Measurements from ENCODE around the gene SEC24C. TPM values are rescaled to one million over a fixed set of nuclear protein-coding genes. Genes with fewer than 3 reads are reported as not detected.

SEC24C gene
- total RNA-seq, 2 donors from 2014 or later, result 98.5 to 129 TPM

DNA sequence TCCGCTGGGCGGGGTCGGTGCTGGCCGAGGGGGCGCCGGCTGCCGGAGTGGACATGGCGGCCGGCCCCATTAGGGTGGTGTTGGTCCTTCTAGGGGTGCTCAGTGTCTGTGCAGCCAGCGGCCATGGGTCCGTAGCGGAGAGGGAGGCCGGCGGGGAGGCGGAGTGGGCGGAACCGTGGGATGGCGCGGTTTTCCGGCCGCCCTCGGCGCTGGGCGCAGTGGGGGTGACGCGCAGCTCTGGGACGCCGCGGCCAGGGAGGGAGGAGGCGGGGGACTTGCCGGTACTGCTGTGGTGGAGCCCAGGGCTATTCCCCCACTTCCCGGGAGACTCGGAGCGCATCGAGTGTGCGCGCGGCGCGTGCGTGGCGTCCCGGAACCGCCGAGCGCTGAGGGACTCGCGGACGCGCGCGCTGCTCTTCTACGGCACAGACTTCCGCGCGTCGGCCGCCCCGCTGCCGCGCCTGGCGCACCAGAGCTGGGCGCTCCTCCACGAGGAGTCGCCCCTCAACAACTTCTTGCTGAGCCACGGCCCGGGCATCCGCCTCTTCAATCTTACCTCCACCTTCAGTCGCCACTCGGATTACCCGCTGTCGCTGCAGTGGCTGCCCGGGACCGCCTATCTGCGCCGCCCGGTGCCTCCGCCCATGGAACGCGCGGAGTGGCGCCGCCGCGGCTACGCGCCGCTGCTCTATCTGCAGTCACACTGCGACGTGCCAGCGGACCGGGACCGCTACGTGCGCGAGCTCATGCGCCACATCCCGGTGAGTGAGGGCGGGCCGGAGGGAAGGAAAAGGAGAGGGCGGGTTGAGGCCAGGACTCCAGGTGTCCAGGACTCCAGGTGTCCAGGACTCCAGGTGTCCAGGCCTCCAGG, 28.3 kb downstream of the SEC24C start:
- H3K27me3 Mint-ChIP-seq, result no peaks in the 10 kb centered on the region
- no peaks in the 10 kb centered on the region for H3K9me3 Mint-ChIP-seq
- H3K4me1 Mint-ChIP-seq, result peaks cover 28% of the 10 kb centered on the region
- peak; percentile 82 for ATAC-seq (replicated peaks)
- peak overlapping the region; percentile 90 for H3K27ac Mint-ChIP-seq
- H3K36me3 Mint-ChIP-seq (ENCODE audit: low read depth), result peaks cover 100% of the 10 kb centered on the region
- peak overlapping the region; percentile 97 for H3K4me3 Mint-ChIP-seq

DNA sequence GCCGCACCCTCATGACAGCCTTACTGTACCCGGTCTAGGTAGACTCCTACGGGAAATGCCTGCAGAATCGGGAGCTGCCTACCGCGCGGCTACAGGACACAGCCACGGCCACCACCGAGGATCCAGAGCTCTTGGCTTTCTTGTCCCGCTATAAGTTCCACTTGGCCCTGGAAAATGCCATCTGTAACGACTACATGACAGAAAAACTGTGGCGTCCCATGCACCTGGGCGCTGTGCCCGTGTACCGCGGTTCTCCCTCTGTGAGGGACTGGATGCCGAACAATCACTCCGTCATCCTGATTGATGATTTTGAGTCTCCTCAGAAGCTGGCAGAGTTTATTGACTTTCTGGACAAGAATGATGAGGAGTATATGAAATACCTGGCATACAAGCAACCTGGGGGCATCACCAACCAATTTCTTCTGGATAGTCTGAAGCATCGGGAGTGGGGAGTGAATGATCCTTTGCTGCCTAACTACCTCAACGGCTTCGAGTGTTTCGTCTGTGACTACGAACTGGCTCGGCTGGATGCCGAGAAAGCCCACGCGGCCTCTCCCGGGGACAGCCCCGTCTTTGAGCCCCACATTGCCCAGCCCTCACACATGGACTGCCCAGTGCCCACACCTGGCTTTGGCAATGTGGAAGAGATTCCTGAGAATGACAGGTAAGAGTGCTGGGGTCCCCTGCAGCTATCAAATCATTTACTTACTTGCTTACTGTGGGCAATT, 29.1 kb downstream of the SEC24C start:
- Mint-ChIP-seq H3K4me1 (peaks cover 28% of the 10 kb centered on the region), H3K4me3 (peak overlapping the region; percentile 97), H3K27me3 (no peaks in the 10 kb centered on the region), H3K9me3 (no peaks in the 10 kb centered on the region), H3K27ac (peak overlapping the region; percentile 90), H3K36me3 (ENCODE audit: low read depth) (peaks cover 100% of the 10 kb centered on the region)
- peak; percentile 10 for ATAC-seq (replicated peaks)

DNA sequence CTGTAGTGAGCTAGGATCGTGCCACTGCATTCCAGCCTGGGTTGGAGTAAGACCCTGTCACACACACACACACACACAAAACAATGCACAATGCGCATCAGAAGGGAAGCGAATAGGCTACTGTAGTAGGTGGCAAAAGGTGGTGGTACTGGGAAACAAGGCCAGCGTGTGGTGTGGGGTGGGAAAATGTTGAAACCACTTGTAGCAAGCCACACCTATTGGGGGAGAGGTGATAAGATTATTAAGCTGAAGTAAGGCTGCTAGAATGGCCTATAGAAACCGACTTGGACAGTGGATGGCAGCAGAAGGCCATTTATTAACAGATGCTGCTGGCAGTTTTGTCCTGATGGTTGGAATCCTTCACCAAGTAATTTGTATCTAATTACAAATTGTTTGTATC, 30.5 kb downstream of the SEC24C start:
- Mint-ChIP-seq H3K4me1 (peaks cover 23% of the 10 kb centered on the region), H3K27me3 (no peaks in the 10 kb centered on the region), H3K9me3 (no peaks in the 10 kb centered on the region), H3K4me3 (peak overlapping the region; percentile 97), H3K36me3 (ENCODE audit: low read depth) (peaks cover 100% of the 10 kb centered on the region), H3K27ac (peak overlapping the region; percentile 90)
- ATAC-seq (replicated peaks), result no peak

DNA sequence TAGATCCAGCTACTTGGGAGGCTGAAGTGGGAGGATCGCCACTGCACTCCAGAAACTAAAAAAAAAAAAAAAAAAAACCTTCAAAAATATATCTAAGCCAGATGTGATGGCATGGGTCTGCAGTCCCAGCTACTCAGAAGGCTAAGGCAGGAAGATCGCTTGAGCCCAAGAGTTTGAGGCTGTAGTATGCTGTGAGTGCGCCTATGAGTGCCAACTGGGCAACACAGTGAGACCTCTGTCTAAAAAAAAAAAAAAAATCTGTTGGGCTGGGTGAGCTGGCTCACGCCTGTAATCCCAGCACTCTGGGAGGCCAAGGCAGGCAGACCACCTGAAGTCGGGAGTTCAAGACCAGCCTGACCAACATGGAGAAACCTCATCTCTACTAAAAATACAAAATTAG, 34.8 kb downstream of the SEC24C start:
- peaks cover 94% of the 10 kb centered on the region for H3K36me3 Mint-ChIP-seq (ENCODE audit: low read depth)
- peaks cover 24% of the 10 kb centered on the region for H3K4me1 Mint-ChIP-seq
- no peak overlapping the region for H3K27ac Mint-ChIP-seq
- ATAC-seq (replicated peaks), result no peak
- no peaks in the 10 kb centered on the region for H3K9me3 Mint-ChIP-seq
- no peaks in the 10 kb centered on the region for H3K27me3 Mint-ChIP-seq
- no peak overlapping the region for H3K4me3 Mint-ChIP-seq

DNA sequence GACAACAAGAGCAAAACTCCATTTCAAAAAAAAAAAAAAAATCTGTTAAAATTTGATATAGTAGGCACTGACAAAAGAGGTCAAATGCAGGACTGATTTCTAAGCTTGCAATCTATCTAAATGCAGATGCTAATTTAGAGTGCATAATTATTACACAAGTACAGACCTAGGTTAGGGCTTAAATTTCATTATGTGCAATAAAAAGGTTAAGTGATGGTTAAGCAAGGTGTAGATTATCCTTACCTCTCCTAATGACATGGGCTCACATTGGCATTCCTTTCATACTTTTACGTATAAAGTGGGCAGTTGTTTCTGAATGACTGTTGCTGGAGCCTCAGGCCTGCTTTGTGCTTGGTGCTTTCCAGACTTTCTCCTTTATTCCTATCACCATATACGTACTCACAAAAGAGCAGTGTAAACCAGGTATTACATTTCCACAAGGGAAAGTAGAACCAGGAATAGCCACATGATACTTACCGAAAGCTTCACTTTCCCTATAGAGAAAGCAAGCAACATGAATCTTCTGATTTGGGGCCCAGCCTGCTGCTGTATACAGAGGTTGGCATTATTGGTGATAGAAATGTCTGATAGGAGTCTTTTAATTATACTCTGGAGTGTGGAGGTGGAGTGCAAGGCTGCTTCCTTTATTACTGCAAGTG, 35.5 kb downstream of the SEC24C start:
- peak overlapping the region; percentile 93 for H3K4me3 Mint-ChIP-seq
- no peaks in the 10 kb centered on the region for H3K9me3 Mint-ChIP-seq
- no peaks in the 10 kb centered on the region for H3K27me3 Mint-ChIP-seq
- ATAC-seq (replicated peaks), result no peak
- peaks cover 87% of the 10 kb centered on the region for H3K36me3 Mint-ChIP-seq (ENCODE audit: low read depth)
- H3K4me1 Mint-ChIP-seq, result peaks cover 24% of the 10 kb centered on the region
- peak overlapping the region; percentile 96 for H3K27ac Mint-ChIP-seq

DNA sequence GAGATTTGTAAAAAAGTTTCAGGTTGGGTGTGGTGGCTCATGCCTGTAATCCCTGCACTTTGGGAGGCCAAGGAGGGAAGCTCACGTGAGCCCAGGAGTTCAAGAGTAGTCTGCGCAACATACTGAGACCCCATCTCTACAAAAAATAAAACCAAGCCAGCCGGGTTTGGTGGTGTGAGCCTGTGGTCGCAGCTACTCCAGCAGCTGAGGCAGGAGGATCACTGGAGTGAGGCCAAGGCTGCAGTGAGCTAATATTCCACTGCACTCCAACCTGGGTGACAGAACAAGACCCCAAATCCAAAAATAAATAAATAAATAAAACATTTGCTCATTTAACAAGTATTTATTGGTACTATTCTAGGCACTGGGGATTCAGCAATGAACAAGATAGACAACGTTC, 36.1 kb downstream of the SEC24C start:
- Mint-ChIP-seq H3K36me3 (ENCODE audit: low read depth) (peaks cover 86% of the 10 kb centered on the region), H3K27me3 (no peaks in the 10 kb centered on the region), H3K4me1 (peaks cover 22% of the 10 kb centered on the region), H3K27ac (peak overlapping the region; percentile 96), H3K9me3 (no peaks in the 10 kb centered on the region), H3K4me3 (peak overlapping the region; percentile 93)
- ATAC-seq (replicated peaks), result no peak

DNA sequence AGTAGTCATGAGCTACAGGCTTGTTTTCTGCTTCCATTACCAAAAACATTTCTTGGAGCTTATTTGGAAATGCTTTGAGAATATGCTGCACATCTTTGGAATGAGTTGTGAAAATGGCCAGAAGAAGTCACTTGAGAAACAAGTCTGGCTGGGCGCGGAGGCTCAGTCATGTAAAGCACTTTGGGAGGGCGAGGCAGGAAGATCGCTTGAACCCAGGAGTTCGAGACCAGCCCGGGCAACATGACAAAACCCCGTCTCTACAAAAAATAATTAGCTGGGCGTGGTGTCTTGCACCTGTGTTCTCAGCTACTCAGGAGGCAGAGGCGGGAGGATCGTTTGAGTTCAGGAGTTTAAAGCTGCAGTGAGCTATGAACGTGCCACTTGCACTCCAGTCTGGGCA, 36.8 kb downstream of the SEC24C start:
- Mint-ChIP-seq H3K4me3 (peak overlapping the region; percentile 93), H3K9me3 (no peaks in the 10 kb centered on the region), H3K27me3 (no peaks in the 10 kb centered on the region), H3K4me1 (peaks cover 15% of the 10 kb centered on the region), H3K36me3 (ENCODE audit: low read depth) (peaks cover 83% of the 10 kb centered on the region), H3K27ac (peak overlapping the region; percentile 96)
- no peak for ATAC-seq (replicated peaks)

DNA sequence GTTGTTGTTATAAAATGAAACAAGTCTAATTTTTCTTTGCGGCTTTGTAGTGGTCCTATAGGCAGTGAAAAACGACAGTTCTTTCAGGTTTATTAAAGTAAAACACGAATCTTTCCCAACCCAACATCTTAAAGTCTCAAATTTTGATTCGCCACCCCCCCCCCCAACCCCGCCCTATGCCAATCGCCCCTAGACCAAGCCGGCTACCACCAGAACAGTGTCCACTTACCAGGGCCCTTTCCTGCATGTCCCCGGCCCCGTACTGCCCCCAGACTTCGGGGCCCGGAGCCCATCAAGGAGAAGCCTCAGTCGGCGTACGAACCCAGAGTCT, 37.3 kb downstream of the SEC24C start:
- H3K4me3 Mint-ChIP-seq, result peak overlapping the region; percentile 93
- H3K9me3 Mint-ChIP-seq, result no peaks in the 10 kb centered on the region
- peak overlapping the region; percentile 96 for H3K27ac Mint-ChIP-seq
- H3K4me1 Mint-ChIP-seq, result peaks cover 20% of the 10 kb centered on the region
- no peaks in the 10 kb centered on the region for H3K27me3 Mint-ChIP-seq
- ATAC-seq (replicated peaks), result peak; percentile 10
- peaks cover 83% of the 10 kb centered on the region for H3K36me3 Mint-ChIP-seq (ENCODE audit: low read depth)

DNA sequence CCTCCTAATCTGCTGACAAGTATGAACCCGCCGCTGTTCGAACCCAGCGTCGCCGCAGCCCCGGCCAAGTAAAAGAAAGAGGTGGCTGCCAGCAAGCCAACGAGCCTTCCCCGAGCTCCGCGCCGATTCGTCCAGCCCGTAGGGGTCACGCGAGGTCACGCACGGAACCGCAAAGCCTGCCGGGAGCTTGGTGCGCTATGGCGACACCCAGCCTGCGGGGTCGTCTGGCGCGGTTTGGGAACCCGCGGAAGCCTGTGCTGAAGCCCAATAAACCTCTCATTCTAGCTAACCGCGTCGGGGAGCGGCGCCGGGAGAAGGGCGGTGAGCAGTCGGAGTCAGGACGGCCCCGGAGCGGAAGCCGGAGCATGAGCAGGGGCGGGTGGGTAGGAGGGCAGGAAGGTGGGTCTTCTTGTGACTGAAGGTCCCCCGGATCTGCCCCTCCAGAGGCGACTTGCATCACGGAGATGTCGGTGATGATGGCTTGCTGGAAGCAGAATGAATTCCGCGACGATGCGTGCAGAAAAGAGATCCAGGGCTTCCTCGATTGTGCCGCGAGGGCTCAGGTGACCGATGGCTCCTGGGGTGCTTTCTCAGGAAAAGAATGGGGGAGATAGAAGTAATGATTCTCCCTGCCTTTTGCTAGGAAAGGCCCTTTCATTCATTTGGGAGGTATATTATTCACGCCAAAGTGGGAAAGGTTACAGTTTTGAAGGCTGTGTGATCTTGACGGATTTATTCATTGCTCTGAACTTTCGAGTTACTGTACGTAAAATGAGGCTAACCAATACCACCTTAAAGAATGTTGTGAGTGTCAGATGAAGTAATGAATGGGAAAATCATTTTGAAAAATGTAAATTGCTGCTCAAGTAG, 37.9 kb downstream of the SEC24C start, which contains the start of gene CHCHD1:
Gene CHCHD1 (plus strand): TSS at position 170 of the 870 bp plus-strand sequence. CDS start 28 bp downstream, at position 198.
- no peaks in the 10 kb centered on the region for H3K27me3 Mint-ChIP-seq
- peak within 1 kb of the TSS; percentile 93 for H3K4me3 Mint-ChIP-seq
- peak within 1 kb of the TSS; percentile 96 for H3K27ac Mint-ChIP-seq
- ATAC-seq (replicated peaks), result peak; percentile 77
- peaks cover 20% of the 10 kb centered on the region for H3K4me1 Mint-ChIP-seq
- H3K36me3 Mint-ChIP-seq (ENCODE audit: low read depth), result peaks cover 79% of the 10 kb centered on the region
- no peaks in the 10 kb centered on the region for H3K9me3 Mint-ChIP-seq

DNA sequence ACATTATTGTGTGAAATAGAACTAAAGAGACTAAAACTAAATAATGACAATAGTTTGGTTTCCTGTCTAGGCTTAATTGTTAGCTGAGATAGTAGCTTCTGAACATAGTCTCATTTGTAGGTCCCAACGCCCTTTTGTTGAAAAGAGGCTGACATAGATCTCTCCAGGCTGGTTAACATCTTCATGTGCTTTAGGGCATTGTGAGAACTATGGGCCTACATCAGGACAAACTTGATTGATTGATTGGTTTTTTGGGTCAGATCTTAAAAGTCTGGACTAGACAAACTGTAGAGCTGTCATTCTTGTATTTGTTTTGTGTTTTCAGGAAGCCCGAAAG, 38.5 kb downstream of the SEC24C start:
- Mint-ChIP-seq H3K27ac (peak overlapping the region; percentile 96), H3K36me3 (ENCODE audit: low read depth) (peaks cover 73% of the 10 kb centered on the region), H3K27me3 (no peaks in the 10 kb centered on the region), H3K4me3 (peak overlapping the region; percentile 93), H3K4me1 (peaks cover 20% of the 10 kb centered on the region), H3K9me3 (no peaks in the 10 kb centered on the region)
- no peak for ATAC-seq (replicated peaks)

DNA sequence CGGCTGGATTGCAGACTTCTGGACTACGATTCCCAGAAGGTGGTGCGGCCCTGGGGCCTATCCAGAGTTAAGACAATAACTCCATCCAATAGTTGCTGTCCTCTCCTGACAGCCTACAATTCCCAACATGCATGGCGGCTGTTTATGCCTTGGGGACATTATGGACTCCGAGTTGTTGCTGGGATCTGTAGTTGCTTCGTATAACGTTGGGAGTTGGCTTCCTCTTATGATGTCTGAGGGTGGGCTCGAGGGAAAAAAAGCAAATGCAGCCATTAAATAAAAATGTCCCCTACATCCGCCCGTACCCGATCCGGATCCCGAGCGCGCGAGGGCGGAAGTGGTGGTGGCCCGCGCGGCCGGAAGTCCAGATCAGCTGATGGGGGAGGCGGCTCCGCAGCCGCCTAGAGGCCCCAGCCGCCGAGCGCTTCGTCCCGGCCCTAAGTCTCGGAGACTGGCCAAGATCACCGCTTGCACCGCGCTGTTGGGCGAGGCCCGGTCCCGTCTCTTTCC, 41.1 kb downstream of the SEC24C start, which contains the start of gene ZSWIM8:
Gene ZSWIM8 (plus strand): TSS at position 396 of the 510 bp plus-strand sequence. CDS start 273 bp downstream, outside the sequence.
- H3K9me3 Mint-ChIP-seq, result no peaks in the 10 kb centered on the region
- peaks cover 59% of the 10 kb centered on the region for H3K36me3 Mint-ChIP-seq (ENCODE audit: low read depth)
- ATAC-seq (replicated peaks), result peak; percentile 87
- H3K27ac Mint-ChIP-seq, result peak within 1 kb of the TSS; percentile 93
- H3K4me1 Mint-ChIP-seq, result peaks cover 12% of the 10 kb centered on the region
- no peaks in the 10 kb centered on the region for H3K27me3 Mint-ChIP-seq
- H3K4me3 Mint-ChIP-seq, result peak within 1 kb of the TSS; percentile 93

DNA sequence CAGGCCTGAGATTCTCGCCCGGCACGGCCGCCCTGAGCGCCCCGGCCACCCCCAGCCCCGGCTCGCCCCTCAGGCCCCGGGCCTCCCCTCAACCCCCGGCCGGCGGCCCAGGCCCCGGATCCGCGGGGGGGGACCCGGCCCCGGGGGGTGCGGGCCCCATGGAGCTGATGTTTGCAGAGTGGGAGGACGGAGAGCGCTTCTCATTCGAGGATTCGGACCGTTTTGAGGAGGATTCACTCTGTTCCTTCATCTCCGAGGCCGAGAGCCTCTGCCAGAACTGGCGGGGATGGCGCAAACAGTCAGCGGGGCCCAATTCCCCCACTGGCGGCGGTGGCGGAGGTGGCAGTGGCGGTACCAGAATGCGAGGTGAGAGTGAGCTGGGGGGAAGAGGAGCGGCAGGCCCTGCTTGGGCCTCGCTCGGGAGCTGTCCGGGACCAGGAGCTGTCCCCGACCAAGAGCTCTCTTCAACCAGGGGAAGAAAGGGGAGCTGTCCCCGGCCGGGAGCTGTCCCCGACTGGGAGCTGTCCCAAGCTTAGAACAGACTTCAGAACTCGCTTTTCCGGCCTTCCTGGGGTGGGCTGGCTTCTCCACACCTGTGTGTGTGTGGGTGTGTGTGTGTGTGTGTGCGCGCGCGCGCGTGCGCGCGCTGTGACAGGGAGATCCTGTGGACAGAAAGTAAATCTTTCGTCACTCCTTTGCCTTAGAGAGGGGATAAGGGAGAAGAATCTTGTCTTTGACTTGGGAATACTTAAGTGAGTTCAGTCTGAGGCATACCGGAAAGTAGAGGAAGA, 41.7 kb downstream of the SEC24C start:
- H3K9me3 Mint-ChIP-seq, result no peaks in the 10 kb centered on the region
- no peaks in the 10 kb centered on the region for H3K27me3 Mint-ChIP-seq
- ATAC-seq (replicated peaks), result peak; percentile 15
- H3K27ac Mint-ChIP-seq, result peak overlapping the region; percentile 93
- peaks cover 59% of the 10 kb centered on the region for H3K36me3 Mint-ChIP-seq (ENCODE audit: low read depth)
- peaks cover 5% of the 10 kb centered on the region for H3K4me1 Mint-ChIP-seq
- H3K4me3 Mint-ChIP-seq, result peak overlapping the region; percentile 93

DNA sequence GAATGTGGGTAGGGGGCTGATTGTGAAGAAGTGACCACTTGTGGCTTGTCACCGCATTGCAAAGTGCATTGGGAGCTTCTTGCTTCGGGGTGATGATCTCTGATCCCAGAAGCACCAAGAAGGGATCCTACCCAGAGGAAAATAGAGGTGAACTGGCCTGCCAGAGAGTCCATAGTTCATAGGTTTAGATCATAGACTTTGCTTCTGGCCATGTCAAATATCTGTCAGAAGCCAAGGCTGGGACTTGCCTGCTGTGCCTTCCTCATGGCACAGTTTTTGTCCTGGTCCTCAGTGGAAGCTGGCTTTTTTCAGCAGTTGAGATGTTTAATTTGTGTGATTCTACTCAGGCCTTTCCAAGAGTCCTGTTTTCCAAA, 42.3 kb downstream of the SEC24C start:
- Mint-ChIP-seq H3K36me3 (ENCODE audit: low read depth) (peaks cover 62% of the 10 kb centered on the region), H3K27ac (peak overlapping the region; percentile 93), H3K9me3 (no peaks in the 10 kb centered on the region), H3K27me3 (no peaks in the 10 kb centered on the region), H3K4me3 (peak overlapping the region; percentile 93), H3K4me1 (peaks cover 5% of the 10 kb centered on the region)
- ATAC-seq (replicated peaks), result no peak
